ENCODE data around the gene PERCC1. TPM values are rescaled to one million over a fixed set of nuclear protein-coding genes. Genes with fewer than 3 reads are reported as not detected.

The PERCC1 gene
- total RNA-seq, 1 experiment from 2014 or later, result not detected

DNA sequence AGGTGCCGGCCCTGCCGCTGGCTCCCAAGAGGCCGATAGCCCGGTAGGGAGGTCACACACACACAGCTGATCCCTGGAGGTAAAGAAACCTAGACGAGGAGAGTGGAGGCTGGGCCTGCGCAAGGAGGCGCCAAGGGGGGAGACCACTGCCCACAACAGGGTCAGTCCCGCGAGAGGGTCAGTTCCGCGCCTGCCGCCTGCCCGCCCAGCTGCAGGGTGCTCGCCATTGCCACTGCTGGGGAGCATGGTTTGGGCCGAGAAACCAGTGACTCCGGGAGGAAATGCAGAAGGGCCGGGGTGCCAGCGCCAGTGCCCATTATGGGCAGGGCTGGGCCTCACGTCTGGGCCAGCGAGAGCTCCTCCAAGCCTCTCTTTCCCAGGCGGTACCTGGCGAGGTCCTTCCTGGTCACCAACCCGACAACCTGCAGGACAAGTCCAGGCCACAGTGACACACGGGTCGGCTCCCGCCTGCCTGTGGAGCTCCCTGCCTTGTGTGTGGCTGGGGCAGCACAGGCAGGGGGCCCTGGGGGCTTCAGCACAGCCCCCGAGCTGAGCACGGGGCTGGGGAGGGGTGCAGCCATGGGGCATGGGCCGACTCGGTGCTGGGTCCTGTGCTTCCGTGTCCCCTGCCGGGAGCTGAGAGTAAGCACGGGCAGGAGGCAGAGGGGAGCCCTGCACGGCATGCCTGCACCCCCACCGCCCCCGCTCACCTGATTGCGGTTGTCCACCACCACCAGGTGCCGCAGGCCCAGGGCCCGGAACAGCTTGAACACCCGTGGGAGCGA lies 15.6 kb downstream of the PERCC1 start:
- DNase-seq (ENCODE audit: extremely low read depth, low read depth), result no peak

DNA sequence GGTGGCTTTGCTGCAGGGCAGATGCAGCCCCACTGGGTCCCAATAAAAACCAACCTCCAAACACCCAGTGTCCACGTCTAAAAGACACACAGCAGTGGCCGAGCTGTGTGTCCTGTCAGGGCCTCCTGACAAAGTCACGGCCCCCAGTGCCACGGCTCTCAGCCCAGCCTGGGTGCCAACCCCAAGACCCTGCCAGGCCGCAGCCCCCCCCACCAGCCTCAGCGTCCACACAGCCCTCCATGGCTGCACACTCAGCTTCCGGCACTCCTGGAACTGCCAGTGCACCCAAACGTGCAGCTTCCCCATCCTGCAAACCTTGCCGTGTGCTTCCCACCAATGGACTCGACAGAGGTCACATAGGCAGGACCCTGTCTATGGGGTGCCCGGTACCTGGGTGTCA lies 17.1 kb downstream of the PERCC1 start:
- no peak for DNase-seq (ENCODE audit: extremely low read depth, low read depth)

DNA sequence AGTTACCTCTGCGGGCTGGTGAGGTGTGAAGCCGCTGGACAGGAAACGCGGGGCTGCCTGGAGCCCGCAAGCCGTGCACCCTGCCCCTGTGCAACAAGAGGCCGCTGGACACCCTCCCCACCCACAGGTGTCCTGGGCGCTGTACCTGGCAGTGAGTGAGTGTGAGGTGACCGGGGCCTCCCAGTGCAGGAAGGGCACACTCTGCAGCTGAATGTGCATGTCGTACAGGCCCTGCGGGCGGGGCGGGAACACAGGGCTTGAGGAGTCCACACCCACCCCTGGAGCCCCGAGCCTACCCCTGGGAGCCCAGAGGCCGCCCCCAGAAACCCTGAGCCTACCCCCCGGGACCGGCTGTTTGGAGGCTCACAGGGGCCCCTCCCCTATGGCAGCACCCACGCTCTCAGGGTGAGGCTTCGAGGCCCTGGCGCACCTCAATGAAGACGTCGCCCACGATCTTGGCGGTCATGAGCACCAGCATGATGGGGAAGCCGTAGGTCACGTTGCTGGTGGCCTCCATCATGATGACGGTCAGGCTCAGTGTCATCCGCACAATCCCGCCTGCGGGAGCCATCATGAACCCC lies 17.7 kb downstream of the PERCC1 start:
- DNase-seq (ENCODE audit: extremely low read depth, low read depth), result no peak

DNA sequence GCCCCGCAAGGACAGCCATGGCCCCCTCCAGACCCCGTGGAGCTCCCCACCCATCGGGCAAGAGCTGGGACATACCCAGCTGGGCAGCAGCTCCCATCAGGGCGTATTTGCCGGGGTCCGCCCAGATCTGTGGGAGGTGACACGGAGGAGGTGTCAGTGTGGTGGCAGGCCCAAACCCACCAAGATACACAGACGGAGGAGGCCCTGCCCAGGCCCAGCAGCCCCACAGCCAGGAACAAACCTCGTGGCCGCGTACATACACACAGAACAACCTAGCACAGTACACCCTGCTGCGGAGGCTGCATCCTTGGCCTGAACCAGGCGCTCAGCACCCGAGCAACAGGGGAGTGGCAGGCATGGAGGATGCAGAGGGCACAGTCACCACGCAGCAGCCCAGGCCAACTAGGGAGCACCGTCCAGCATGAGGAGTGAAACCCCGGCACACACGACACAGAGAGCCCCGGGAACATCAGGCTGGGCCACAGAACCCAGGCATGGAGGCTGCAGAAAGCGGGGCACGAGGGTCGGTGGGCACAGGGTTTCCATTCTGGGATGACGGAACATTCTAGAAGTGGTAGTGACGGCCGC lies 18.4 kb downstream of the PERCC1 start:
- DNase-seq (ENCODE audit: extremely low read depth, low read depth), result no peak

DNA sequence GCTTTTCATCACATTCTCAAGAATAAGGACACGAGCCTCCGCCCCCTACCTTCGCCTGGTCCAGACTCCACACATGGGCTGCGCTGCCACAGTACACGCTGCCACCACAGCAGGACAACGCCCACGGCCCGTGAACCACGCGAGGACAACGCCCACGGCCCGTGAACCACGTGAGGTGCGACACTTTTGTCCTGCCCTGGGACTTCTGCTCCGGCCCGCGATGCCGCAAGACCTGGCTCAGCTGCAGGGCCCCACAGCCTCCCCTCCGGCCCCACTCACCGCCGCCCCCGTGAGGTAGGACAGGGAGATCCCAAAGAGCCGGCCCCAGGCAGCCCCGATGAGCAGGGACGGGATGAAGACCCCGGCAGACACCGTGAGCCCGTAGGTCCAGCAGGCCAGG lies 19.3 kb downstream of the PERCC1 start:
- DNase-seq (ENCODE audit: extremely low read depth, low read depth), result no peak

DNA sequence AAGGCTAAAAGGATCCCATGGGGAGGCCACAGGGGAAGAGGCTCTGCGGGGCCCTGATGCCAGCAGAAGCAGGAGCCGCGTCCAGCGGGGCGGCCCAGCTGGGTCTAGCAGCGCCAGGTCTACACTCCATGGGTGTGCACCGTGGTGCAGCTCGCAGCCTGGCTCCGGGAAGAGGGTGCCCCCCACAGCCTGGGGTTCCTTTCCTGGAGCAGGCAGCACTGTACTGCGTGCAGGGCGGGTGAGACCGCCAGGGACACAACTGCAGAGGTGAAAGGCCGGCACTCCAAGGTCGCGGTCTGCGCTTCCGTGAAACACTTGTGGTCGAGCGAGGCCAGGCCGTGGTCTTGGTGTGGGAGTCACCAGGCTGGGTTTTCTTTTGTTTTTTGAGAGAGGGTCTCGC lies 20.0 kb downstream of the PERCC1 start:
- no peak for DNase-seq (ENCODE audit: extremely low read depth, low read depth)

DNA sequence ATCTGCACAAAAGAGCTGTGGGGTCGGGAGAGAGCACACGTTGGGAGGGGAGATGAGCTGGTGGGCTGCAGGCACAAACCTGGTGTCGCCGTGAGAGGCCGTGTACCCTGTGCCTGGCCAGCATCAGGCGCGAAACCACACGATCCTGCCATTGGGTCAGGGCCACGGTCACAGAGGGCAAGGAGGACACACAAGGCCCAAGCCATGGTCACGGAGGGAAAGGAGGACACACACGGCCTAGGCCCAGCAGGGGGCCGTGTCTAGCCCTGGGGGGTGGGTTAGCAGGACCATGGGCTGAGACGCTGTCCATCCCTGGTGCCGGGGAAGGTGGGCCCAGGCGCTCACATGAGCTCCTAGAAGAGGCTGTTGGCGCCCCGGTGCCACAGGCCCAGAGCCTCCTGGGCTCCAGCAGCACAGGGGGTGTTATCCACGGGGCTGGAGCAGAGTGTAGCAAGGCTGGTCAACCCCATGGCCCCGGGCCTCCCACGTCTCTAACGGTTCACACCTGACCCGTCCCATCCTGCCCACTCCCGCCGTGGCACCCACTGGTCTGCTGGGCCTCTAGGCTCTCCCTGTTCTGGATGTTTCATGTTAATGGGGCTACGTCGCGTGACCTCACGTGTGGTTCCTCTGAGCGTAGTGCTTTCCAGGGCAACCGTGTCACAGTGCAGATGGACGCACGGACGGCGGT lies 21.0 kb downstream of the PERCC1 start:
- no peak for DNase-seq (ENCODE audit: extremely low read depth, low read depth)

DNA sequence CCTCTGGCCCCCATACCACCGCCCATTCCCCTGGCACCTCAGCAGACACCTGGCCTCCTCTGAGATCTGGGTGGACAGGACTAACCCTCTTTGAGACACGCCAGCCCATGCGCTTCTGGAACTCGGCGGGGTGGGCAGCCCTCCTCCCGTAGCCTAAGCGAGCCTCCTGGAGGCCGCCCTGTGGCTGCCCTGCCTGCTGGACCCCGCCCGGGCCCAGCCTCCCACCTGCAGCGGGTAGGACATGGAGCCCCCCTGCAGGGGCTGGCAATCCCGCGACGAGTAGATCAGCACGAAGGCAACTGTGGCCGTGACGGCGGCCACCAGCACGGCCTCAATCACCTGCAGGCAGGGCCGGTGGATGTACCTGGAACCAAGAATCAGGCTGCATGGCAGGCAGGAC lies 21.7 kb downstream of the PERCC1 start:
- DNase-seq (ENCODE audit: extremely low read depth, low read depth), result no peak

DNA sequence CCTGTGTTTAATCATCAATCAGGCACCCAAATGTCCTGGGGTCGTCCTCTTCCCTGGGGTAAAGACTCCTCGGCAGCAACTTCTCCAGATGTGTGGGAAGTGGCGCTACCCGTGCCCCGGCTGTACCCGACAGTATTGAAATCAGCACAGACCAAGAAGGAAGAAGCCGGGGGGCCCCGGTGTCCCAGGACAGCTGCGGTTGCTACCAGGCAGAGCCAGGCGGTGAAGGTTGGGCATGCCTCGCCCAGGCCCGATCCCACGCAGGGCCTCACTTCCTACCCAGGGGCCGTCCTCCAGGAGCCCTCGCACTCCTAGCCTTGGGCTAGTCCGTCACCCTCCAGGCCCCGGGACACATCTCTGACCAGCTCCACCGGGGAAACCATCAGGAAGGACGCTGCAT lies 22.4 kb downstream of the PERCC1 start:
- DNase-seq (ENCODE audit: extremely low read depth, low read depth), result no peak

DNA sequence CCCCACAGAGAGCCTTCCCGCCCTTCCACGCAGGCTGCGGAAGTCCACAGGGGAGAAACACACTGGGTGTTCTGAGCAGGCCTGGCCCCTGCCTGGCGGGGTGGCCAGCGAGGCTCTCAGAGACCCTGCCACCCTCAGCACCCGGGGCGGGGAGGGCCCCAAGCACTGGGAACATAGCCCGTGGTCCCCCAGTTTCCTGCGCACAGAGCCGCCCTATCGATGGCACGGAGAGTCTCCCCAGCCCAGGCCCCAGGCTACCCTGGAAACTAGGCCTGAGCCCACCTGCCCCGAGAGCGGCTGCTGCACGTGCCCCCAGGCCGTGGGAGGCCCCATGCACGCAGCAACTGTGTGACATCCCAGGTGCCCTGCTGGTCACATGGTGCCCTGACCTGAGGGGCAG lies 23.7 kb downstream of the PERCC1 start:
- DNase-seq (ENCODE audit: extremely low read depth, low read depth), result no peak

DNA sequence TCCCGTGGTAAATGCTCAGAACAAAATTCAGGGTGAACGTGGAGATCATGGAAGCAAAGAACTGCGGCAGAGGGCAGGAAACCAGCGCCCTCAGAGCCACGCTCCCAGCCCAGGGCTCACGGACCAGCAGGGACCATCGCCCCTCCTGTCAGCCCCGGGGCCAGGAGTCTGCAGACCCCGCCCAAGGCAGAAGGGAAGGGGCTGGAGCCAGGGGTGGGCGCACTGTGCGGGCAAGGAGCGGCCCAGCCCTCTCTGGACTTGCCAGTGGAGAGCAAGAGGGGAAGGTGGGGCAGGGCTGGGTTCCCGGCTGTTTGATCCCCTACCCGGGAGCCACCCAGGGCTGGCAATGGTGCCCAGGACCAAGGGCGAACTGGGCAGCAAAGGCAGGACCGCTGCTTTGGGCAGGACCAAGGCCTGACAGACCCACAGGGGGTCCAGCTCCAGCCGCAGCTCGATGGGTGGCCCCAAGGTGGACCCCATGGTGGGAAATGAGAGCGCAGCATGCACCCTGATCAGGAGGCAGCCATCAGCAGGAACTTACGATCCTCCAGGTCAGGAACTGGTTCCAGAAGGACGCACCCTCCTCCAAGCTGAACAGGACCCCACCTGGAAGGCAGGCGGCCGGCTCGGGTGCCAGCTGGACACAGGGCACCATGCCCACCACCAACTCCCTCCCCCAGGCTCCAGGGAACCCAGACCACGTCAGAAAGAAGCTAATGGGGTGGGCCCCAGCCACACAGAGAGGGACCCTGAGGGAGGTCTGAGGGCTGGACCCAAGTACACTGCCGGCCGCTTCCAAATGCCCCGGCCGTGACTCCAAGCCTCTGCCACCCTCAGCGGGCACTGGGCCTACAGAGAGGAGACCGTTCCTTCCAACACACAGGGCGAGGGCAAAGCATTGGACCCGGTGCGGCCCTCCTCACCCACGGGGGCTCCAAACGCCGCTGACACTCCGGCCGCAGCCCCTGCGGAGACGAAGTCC lies 24.6 kb downstream of the PERCC1 start:
- no peak for DNase-seq (ENCODE audit: extremely low read depth, low read depth)

DNA sequence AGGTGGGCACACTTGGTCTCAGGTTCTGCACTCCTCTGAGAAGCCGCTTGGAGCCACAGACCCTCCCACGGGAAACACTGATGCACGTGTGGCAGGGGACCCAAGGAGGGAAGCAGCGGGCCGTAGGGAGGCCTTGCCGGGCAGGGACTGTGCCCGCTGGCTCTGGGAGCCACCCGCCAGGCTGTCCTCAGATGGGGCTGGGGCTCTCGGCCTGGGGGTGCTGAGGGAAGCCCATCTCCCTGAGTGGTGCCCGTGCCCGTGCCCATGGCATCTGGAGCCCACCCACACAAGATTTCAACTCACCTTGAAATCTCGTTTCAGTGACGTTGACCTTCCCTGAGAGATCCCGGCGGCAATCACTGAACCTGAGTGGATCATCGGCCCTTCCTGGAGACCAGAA lies 26.1 kb downstream of the PERCC1 start:
- no peak for DNase-seq (ENCODE audit: extremely low read depth, low read depth)

DNA sequence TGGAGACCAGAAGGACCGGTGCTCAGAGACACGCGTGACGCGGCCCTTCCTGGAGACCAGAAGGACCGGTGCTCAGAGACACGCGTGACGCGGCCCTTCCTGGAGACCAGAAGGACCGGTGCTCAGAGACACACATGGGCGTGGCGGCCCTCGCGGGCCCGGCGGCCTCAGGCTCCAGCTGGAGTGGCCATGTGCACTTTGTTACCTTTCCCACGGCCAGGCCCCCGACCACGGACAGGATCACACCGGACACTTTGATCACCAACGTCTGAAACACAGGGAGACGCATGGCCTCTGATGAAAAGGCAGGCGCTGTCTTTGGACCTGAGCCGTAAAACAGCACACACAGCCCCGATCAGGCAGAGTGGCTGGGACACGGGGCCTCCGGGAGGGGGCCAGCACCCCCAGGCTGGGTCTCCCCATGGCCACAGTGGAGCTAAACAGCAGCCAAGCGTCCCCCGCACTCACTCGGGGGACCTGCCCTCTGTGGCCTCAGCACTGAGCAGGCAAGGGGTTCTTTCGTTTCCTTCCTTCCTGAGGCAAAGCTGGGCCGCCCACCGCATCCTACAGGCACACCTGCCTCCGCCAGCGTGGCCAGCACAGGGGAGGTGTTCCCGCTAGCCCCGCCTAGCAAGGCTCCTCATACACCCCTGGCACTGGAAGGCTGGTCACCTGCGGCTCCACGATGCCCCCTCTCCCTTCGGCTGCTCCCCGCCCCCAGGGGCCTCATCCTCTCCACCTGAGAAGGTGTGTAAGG lies 26.8 kb downstream of the PERCC1 start:
- no peak for DNase-seq (ENCODE audit: extremely low read depth, low read depth)

DNA sequence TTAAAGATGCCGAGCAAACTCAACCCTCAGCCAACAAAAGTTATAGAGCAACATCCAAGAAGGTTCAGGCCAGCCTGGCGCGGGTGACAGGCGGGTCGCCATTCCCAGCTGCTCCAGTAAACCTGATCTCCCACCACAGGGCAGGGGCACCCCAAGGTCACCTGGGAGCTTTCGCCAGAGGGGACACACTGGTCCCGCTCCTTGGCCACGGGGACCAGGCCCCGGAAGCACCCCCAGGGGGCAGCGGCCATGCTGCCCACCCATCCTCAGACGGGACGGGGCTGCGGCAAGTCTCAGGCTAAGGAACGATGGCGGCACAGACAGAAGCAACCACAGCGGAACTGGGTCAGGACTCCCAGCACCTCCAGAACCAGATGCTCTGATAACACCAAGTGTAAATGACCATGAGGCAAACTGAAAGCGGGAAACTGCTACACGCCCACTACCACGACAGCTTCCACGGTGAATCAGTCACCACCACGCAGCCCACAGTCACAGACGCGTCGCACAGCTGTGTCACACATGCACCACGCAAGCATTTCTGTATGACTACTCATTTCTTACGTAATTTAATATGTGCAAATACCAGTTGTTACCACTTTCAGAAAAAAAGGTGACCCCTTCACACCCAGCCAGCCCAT lies 27.6 kb downstream of the PERCC1 start:
- no peak for DNase-seq (ENCODE audit: extremely low read depth, low read depth)

DNA sequence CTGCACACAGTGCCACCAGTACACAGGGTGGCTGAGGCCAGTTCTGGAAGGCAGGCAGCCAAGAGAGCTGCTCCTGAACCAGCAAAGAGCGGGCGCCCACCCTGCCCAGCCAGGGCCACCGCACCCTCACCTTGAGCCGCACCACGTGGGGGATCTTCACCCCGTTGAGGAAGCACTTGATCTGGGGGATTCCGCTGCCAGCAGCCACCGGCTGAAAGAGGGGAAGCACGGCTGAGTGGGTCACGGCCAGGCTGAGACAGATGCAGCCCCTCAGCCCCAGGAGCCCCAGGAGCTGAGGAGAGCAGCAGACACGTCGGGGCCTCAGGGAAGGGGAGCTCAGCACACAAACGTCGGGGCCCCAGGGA lies 28.1 kb downstream of the PERCC1 start:
- DNase-seq (ENCODE audit: extremely low read depth, low read depth), result no peak

DNA sequence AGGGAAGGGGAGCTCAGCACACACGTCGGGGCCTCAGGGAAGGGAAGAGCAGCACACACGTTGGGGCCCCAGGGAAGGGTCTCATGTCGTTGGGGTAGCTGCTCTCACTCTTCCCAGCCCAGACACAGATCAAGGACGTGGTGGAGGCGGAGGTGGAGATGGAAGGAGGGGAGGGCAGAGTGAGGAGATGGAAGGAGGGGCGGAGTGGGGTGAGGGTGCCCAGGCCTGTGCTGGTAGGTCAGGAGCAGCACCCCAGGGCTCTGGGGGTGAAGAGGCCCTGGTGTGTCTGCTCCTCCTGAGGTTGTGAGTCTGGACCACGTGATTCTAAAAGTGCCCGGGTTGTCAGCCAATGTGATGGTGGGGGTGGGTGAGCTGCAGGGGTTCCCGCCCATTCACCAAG lies 29.1 kb downstream of the PERCC1 start:
- DNase-seq (ENCODE audit: extremely low read depth, low read depth), result no peak

DNA sequence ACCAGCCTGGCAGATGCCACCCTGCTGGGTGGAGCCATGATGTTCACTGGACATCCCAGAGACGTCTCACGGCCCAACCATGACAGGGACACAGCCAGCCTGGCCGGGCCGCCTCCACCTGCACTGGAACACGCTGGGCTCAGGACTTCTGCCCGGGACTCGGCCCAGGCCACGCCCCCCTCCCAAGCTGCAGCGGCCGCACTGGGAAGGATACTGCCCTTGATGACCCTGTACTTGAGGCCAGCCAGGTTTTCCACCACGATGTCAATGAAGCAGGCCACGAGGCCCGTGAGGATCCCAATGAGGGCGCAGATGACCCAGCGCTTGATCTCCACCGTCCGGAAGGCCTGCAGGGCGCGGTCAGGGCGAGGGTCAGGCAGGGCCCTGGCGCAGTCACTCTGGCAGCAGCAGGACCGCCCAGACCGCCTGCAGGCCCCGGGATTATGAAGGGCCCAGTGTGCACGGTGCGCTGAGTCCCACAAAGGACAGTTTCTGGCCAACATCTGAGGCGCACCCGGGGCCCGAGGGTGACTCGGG lies 29.8 kb downstream of the PERCC1 start:
- no peak for DNase-seq (ENCODE audit: extremely low read depth, low read depth)

DNA sequence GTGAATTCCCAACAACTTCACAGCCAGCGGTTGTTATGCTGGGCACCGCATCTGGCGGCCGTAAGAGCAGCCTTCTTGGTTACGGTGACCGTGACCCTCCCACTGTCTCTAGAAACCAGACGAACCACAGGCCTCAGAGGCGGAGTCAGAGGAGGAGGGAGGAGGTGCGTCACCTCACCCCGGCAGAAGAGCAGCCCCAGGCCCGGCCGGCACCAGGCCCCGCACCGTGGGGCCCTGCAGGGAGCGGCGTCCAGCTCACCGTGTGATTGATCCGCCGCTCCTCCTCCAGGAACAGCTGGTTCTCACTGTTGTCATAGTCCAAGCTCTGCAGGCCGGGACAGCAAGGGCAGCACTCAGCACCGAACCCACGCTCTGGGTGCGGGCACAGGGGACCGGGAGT lies 30.3 kb downstream of the PERCC1 start:
- DNase-seq (ENCODE audit: extremely low read depth, low read depth), result no peak

All from NCI-H460 (cell line).